Measurements from ENCODE around the gene MICU2. TPM values are rescaled to one million over a fixed set of nuclear protein-coding genes. Genes with fewer than 3 reads are reported as not detected.
"Not testable (repeated sequence)": the region's sequence is repeated elsewhere in the genome, so short reads cannot be mapped to it uniquely, and the experiment has no call there.

The MICU2 gene
- total RNA-seq, 2 experiments from 2014 or later = 32.0 to 33.9 TPM

- CTCF ChIA-PET = interaction anchor here (1.0 to 1.2 kb wide), 2 partner anchors 23 to 37 kb away, joined by 3 read pairs; no protein-coding TSS in a partner anchor
- no peaks in the 10 kb centered on the region for H3K4me1 Mint-ChIP-seq
- peaks cover 3% of the 10 kb centered on the region for H3K9me3 Mint-ChIP-seq
- POLR2A ChIA-PET = no interaction called here
- DNase-seq = no peak
- H3K36me3 Mint-ChIP-seq (ENCODE audit: low read depth) = peaks cover 42% of the 10 kb centered on the region
- H3K27ac Mint-ChIP-seq = no peak overlapping the region
- no peaks in the 10 kb centered on the region for H3K27me3 Mint-ChIP-seq
- no peak overlapping the region for H3K4me3 Mint-ChIP-seq
Observed at GRCh38 chr13:21556051-21556450, 47.9 kb downstream of the MICU2 start.

- CTCF ChIA-PET, H3K4me1 Mint-ChIP-seq, H3K27ac Mint-ChIP-seq, POLR2A ChIA-PET, H3K4me3 Mint-ChIP-seq, H3K27me3 Mint-ChIP-seq, H3K9me3 Mint-ChIP-seq, DNase-seq: not testable (repeated sequence)
- peaks cover 38% of the 10 kb centered on the region for H3K36me3 Mint-ChIP-seq (ENCODE audit: low read depth)
Observed at GRCh38 chr13:21553261-21553660, 50.7 kb downstream of the MICU2 start.

GRCh38 chr13:21550918-21551317 lies 53.1 kb downstream of the MICU2 start:
- H3K27ac Mint-ChIP-seq = no peak overlapping the region
- H3K36me3 Mint-ChIP-seq (ENCODE audit: low read depth) = peaks cover 27% of the 10 kb centered on the region
- H3K4me3 Mint-ChIP-seq = no peak overlapping the region
- peaks cover 3% of the 10 kb centered on the region for H3K9me3 Mint-ChIP-seq
- ChIA-PET POLR2A (interaction anchor here (0.9 kb wide), 1 partner anchor 302 kb away, joined by 3 read pairs; no protein-coding TSS in a partner anchor), CTCF (interaction anchor here (0.6 kb wide), 1 partner anchor 63 kb away, joined by 4 read pairs; no protein-coding TSS in a partner anchor)
- no peaks in the 10 kb centered on the region for H3K27me3 Mint-ChIP-seq
- no peak for DNase-seq
- H3K4me1 Mint-ChIP-seq = no peaks in the 10 kb centered on the region

- CTCF ChIA-PET = interaction anchor here (0.5 kb wide), 1 partner anchor 91 kb away, joined by 3 read pairs; no protein-coding TSS in a partner anchor
- H3K27me3 Mint-ChIP-seq = no peaks in the 10 kb centered on the region
- POLR2A ChIA-PET = no interaction called here
- peaks cover 29% of the 10 kb centered on the region for H3K36me3 Mint-ChIP-seq (ENCODE audit: low read depth)
- no peak overlapping the region for H3K4me3 Mint-ChIP-seq
- H3K9me3 Mint-ChIP-seq = peaks cover 3% of the 10 kb centered on the region
- no peaks in the 10 kb centered on the region for H3K4me1 Mint-ChIP-seq
- no peak for DNase-seq
- no peak overlapping the region for H3K27ac Mint-ChIP-seq
Observed at GRCh38 chr13:21549633-21550032, 54.3 kb downstream of the MICU2 start.

- peaks cover 28% of the 10 kb centered on the region for H3K36me3 Mint-ChIP-seq (ENCODE audit: low read depth)
- POLR2A ChIA-PET = no interaction called here
- no peak overlapping the region for H3K4me3 Mint-ChIP-seq
- peaks cover 4% of the 10 kb centered on the region for H3K4me1 Mint-ChIP-seq
- no peak overlapping the region for H3K27ac Mint-ChIP-seq
- no peaks in the 10 kb centered on the region for H3K27me3 Mint-ChIP-seq
- CTCF ChIA-PET = interaction anchor here (0.6 kb wide), 1 partner anchor 290 kb away, joined by 4 read pairs; no protein-coding TSS in a partner anchor
- no peak for DNase-seq
- H3K9me3 Mint-ChIP-seq = peaks cover 3% of the 10 kb centered on the region
Observed at GRCh38 chr13:21548577-21548976, 55.4 kb downstream of the MICU2 start.

- DNase-seq = no peak
- Mint-ChIP-seq H3K36me3 (ENCODE audit: low read depth) (peaks cover 16% of the 10 kb centered on the region), H3K9me3 (no peaks in the 10 kb centered on the region), H3K4me3 (no peak overlapping the region), H3K4me1 (peaks cover 4% of the 10 kb centered on the region), H3K27ac (no peak overlapping the region), H3K27me3 (no peaks in the 10 kb centered on the region)
- ChIA-PET POLR2A (no interaction called here), CTCF (no interaction called here)
Observed at GRCh38 chr13:21546372-21546771, 57.6 kb downstream of the MICU2 start.

GRCh38 chr13:21544515-21544914 lies 59.5 kb downstream of the MICU2 start:
- DNase-seq = no peak
- H3K9me3 Mint-ChIP-seq = no peaks in the 10 kb centered on the region
- peaks cover 16% of the 10 kb centered on the region for H3K36me3 Mint-ChIP-seq (ENCODE audit: low read depth)
- no peak overlapping the region for H3K27ac Mint-ChIP-seq
- CTCF ChIA-PET = no interaction called here
- H3K4me1 Mint-ChIP-seq = peaks cover 7% of the 10 kb centered on the region
- H3K4me3 Mint-ChIP-seq = no peak overlapping the region
- POLR2A ChIA-PET = no interaction called here
- no peaks in the 10 kb centered on the region for H3K27me3 Mint-ChIP-seq

- Mint-ChIP-seq H3K4me3 (no peak overlapping the region), H3K4me1 (peaks cover 7% of the 10 kb centered on the region), H3K27ac (no peak overlapping the region), H3K36me3 (ENCODE audit: low read depth) (peaks cover 26% of the 10 kb centered on the region), H3K27me3 (no peaks in the 10 kb centered on the region), H3K9me3 (no peaks in the 10 kb centered on the region)
- ChIA-PET CTCF (no interaction called here), POLR2A (no interaction called here)
- no peak for DNase-seq
Observed at GRCh38 chr13:21542563-21542962, 61.4 kb downstream of the MICU2 start.

- peaks cover 28% of the 10 kb centered on the region for H3K36me3 Mint-ChIP-seq (ENCODE audit: low read depth)
Observed at GRCh38 chr13:21541980-21542379, 62.0 kb downstream of the MICU2 start.

GRCh38 chr13:21541271-21541670 lies 62.7 kb downstream of the MICU2 start:
- Mint-ChIP-seq H3K4me1 (peaks cover 7% of the 10 kb centered on the region), H3K27me3 (no peaks in the 10 kb centered on the region), H3K27ac (no peak overlapping the region), H3K9me3 (no peaks in the 10 kb centered on the region), H3K4me3 (no peak overlapping the region), H3K36me3 (ENCODE audit: low read depth) (peaks cover 30% of the 10 kb centered on the region)
- no peak for DNase-seq
- ChIA-PET CTCF (no interaction called here), POLR2A (no interaction called here)

More at GRCh38 chr13:21541980-21542379, 62.0 kb downstream of the MICU2 start:
- no peaks in the 10 kb centered on the region for H3K9me3 Mint-ChIP-seq
- H3K27me3 Mint-ChIP-seq = no peaks in the 10 kb centered on the region
- peaks cover 7% of the 10 kb centered on the region for H3K4me1 Mint-ChIP-seq
- POLR2A ChIA-PET = no interaction called here
- no peak for DNase-seq
- no peak overlapping the region for H3K27ac Mint-ChIP-seq
- H3K4me3 Mint-ChIP-seq = no peak overlapping the region
- CTCF ChIA-PET = no interaction called here

GRCh38 chr13:21539687-21540086 lies 64.3 kb downstream of the MICU2 start:
- ChIA-PET CTCF (no interaction called here), POLR2A (no interaction called here)
- H3K27ac Mint-ChIP-seq = no peak overlapping the region
- H3K36me3 Mint-ChIP-seq (ENCODE audit: low read depth) = peaks cover 20% of the 10 kb centered on the region
- H3K9me3 Mint-ChIP-seq = no peaks in the 10 kb centered on the region
- no peaks in the 10 kb centered on the region for H3K27me3 Mint-ChIP-seq
- no peak overlapping the region for H3K4me3 Mint-ChIP-seq
- no peak for DNase-seq
- H3K4me1 Mint-ChIP-seq = peaks cover 7% of the 10 kb centered on the region

GRCh38 chr13:21538753-21539152 lies 65.2 kb downstream of the MICU2 start:
- Mint-ChIP-seq H3K9me3 (no peaks in the 10 kb centered on the region), H3K27me3 (no peaks in the 10 kb centered on the region), H3K4me3 (no peak overlapping the region), H3K4me1 (peaks cover 4% of the 10 kb centered on the region), H3K36me3 (ENCODE audit: low read depth) (peaks cover 14% of the 10 kb centered on the region), H3K27ac (no peak overlapping the region)
- no peak for DNase-seq
- ChIA-PET CTCF (no interaction called here), POLR2A (no interaction called here)

- Mint-ChIP-seq H3K27me3 (no peaks in the 10 kb centered on the region), H3K4me3 (no peak overlapping the region), H3K27ac (no peak overlapping the region), H3K9me3 (no peaks in the 10 kb centered on the region), H3K4me1 (peaks cover 3% of the 10 kb centered on the region), H3K36me3 (ENCODE audit: low read depth) (peaks cover 14% of the 10 kb centered on the region)
- DNase-seq = no peak
- ChIA-PET POLR2A (no interaction called here), CTCF (no interaction called here)
Observed at GRCh38 chr13:21538280-21538679, 65.7 kb downstream of the MICU2 start.

GRCh38 chr13:21537105-21537504 lies 66.9 kb downstream of the MICU2 start:
- no peak for DNase-seq
- no peaks in the 10 kb centered on the region for H3K9me3 Mint-ChIP-seq
- POLR2A ChIA-PET = interaction anchor here (0.6 kb wide), 1 partner anchor 1082 kb away, joined by 4 read pairs; no protein-coding TSS in a partner anchor
- H3K4me1 Mint-ChIP-seq = peaks cover 3% of the 10 kb centered on the region
- CTCF ChIA-PET = no interaction called here
- H3K27ac Mint-ChIP-seq = no peak overlapping the region
- H3K36me3 Mint-ChIP-seq (ENCODE audit: low read depth) = peaks cover 14% of the 10 kb centered on the region
- H3K27me3 Mint-ChIP-seq = no peaks in the 10 kb centered on the region
- no peak overlapping the region for H3K4me3 Mint-ChIP-seq

Data from activated CD4-positive, alpha-beta T cell treated with anti-CD3 and anti-CD28 coated beads, Interleukin-2, amount 10 ng/mL, durations not matched to agents 7 days and 5 days (primary cell).